Measurements from ENCODE around the gene BNIP3.

- TF ChIP-seq, protein P1, sequence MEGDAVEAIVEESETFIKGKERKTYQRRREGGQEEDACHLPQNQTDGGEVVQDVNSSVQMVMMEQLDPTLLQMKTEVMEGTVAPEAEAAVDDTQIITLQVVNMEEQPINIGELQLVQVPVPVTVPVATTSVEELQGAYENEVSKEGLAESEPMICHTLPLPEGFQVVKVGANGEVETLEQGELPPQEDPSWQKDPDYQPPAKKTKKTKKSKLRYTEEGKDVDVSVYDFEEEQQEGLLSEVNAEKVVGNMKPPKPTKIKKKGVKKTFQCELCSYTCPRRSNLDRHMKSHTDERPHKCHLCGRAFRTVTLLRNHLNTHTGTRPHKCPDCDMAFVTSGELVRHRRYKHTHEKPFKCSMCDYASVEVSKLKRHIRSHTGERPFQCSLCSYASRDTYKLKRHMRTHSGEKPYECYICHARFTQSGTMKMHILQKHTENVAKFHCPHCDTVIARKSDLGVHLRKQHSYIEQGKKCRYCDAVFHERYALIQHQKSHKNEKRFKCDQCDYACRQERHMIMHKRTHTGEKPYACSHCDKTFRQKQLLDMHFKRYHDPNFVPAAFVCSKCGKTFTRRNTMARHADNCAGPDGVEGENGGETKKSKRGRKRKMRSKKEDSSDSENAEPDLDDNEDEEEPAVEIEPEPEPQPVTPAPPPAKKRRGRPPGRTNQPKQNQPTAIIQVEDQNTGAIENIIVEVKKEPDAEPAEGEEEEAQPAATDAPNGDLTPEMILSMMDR (IDR thresholded peaks at IDR 0.05; ENCODE audit: low read depth, low read length), result no peak
- no peak for TF ChIP-seq EZH2phosphoT487 (IDR thresholded peaks at IDR 0.05; ENCODE audit: low read depth)
Observed at GRCh38 chr10:131978366-131978765, 3.4 kb downstream of the BNIP3 start.

Data from OCI-LY3 (cell line).